GM18873 (cell line): ENCODE measurements around the gene MESP2.

Experiments used
- ATAC-seq: cut with Tn5 transposase; IDR thresholded peaks from one replicate; pipeline ENCODE4 v1.9.1; 2021; ENCODE audit warnings: mild to moderate bottlenecking, moderate library complexity, moderate number of reproducible peaks; ENCODE audit not compliant: unreplicated experiment, low FRiP score

The MESP2 gene

DNA sequence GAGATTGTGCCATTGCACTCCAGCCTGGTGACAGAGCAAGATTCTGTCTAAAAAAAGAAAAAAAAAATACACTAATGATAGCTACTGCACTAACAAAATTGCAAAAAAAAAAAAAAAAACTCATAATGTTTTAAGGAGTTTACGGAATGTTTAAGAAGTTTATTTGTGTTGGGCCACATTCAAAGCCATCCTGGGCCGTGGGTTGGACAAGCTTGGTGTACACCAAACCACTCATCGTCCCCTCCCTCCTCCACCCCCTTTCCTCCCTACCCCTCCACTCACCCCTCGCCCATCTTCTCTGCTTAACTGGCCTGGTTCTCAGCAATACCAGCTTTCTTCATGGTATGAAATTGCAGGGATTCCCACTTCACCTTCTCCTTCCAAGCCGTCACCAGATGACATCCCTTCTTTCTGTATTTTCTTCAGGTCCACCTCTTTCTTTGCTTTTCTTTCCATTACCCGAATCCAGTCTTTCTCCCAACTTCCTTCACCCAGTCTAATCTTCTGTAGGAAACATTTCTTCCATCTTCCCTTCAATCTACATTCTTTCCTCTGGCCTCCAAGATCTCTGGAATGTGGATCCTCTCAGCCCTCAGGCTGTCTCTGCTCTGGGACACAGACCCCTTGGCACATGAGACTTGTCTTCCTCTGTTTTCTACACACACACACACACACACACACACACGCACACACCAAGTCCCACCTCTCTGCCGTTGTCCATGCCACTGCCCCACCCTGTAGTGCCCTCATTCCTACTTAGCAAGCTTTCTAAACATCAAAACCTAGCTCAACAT, 21.6 kb upstream of the MESP2 start:
- no peak for ATAC-seq

DNA sequence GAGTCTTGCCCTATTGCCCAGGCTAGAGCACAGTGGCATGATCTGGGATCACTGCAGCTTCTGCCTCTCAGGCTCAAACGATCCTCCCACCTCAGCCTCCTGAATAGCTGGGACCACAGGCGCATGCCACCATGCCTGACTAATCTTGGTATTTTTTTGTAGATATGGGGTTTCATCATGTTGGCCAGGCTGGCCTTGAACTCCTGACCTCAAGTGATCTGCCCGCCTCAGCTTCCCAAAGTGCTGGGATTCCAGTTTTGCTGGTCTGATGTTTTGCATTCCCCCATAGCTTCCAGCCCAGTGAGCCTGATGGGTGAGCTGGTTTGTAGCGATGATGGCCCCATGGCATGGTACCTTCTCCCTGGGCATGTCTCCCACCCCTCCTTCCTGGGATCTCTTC, 20.4 kb upstream of the MESP2 start:
- no peak for ATAC-seq

GRCh38 chr15:89756897-89757296, 19.2 kb upstream of the MESP2 start:
- no peak for ATAC-seq

- ATAC-seq = no peak
These were observed 17.8 kb upstream of the MESP2 start for GRCh38 chr15:89758283-89758682.

GRCh38 chr15:89758981-89759380, 17.2 kb upstream of the MESP2 start:
- no peak for ATAC-seq

DNA sequence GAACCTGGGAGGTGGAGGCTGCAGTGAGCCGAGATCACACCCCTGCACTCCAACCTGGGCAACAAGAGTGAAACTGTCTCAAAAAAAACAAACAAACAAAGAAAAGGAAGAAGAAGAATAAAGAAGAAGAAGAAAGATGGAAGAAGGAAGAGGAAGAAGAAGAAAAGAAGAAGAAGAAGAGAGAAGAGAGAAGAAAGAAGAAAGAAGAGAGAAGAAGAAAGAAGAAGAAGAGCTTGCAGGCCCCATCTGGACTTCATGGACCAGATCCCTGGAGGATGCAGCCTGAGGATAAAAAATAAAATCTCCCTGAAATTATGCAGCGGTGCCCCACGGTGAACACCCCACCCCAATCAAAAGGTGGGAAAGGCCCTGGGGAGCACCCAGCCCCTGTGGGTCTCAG, 16.3 kb upstream of the MESP2 start:
- ATAC-seq = no peak

DNA sequence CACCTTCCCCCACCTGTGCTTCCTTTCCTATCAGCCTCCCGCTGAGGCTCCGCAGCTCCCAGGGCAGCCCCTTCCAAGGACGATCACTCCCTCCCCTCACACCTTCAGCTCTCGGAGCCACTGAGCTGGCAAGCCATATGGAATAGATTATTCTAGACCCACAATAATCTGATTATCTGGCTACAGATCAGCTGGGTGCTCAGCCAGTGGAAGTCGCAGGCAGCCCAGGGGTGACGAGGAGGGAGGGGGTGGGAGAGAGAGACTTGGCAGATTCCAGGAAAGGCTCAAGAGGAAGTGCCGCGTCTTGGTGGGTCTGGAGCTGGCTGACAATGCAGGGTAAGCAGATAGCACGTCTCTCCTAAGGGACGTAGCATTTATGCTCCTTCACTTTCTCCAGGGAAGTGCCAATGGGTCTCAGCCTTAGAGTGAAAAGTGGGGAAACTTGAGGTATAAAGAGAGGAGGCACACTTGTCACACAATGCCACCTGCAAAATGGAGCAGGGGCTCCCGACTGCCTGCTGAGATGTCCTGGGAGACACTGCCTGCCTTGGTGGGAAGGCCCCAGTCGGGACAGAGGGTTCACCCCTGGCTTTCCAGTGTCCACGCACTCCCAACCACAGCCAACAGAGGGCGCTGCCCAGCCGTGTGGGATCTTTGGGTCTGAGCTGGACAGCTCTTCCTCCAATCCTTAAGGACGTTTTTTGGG, 15.7 kb upstream of the MESP2 start:
- no peak for ATAC-seq

GRCh38 chr15:89761009-89761831, 14.9 kb upstream of the MESP2 start:
- ATAC-seq = no peak

GRCh38 chr15:89761929-89762328, 14.2 kb upstream of the MESP2 start:
- no peak for ATAC-seq

DNA sequence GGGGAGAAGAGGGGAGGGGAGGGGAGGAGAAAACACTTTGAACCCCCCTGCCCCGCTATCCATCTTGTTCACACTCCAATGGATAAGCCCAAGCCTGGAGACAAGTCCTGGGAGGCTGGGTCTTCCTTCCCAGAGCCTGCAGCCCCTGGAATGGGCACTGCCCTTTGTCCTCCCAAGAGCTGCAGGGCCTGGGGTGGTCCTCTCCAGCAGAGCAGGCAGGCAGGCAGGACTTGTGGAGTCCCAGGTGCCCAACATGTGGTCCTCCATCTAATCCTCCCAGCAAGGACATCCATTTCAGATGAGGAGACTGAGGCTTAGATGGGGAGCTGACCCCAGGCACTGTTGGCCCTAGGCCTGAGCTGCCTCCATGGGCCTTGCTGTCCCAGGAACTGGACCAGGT, 10.4 kb upstream of the MESP2 start:
- ATAC-seq = no peak

DNA sequence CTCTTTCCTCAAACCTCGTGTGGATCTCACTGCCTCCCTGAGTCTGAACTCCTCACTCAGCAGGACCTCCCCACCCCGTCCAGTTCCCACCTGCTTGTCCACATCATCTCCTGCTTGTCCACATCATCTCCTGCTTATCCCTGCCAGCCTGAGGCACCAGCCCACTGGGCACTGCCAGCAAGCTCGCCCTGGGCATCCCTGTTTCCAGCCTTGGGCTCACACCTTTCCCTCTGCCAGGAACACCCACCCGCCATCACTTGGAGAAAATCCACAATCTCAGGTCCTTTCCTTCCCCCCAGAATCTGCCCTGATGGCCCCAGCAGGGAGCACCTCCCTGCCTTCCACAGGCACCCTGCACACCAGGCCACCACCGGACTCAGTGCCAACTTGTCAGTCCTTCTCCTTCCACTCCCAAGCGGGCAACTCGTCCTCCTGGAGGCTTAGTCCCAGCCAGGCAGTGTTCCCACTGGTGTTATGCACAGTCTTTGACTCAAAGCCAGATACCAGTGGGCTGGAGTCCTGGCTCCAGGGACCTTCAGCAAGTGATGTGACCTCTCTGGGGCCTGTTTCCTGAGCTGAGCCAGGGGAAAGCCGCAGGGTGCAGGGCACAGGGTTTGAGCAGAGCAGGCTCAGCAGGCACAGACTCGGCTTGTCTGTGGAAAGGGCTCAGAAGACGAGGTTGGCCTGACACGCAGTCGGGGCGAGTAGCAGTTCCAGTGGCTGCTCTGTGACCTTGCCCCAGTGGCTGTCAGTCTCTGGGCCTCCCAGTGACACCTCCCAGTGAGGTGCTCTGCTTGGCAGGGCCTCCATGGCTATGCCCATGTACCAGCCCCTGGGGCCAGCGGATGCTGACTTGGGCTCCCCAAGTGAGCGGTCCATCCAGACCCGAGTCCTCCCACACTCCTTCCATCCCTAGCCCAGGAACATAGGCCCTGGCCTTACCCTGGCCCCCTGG, 9.5 kb upstream of the MESP2 start:
- ATAC-seq = no peak

GRCh38 chr15:89767411-89767915, 8.7 kb upstream of the MESP2 start:
- no peak for ATAC-seq

DNA sequence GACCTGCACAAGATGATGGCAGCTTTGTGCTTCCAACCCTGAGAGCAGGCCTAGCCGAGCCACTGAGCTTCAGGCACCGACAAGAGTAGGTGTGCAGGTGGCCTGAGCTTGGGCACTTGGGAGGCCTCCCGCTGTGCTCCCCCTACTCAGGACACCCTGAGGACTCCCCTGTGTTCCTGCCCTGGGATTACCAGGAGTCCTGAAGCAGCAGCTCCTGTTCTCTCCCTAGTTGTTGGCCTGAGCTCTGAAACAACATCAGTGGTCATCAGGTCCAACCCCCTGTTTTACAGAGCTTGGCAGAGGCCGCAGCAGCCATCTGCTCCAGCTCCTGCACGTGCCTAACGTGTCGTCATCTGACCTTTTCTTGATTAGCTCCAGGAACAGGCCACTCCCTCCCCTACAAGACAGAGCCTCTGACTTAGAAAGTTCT, 8.0 kb upstream of the MESP2 start:
- no peak for ATAC-seq

DNA sequence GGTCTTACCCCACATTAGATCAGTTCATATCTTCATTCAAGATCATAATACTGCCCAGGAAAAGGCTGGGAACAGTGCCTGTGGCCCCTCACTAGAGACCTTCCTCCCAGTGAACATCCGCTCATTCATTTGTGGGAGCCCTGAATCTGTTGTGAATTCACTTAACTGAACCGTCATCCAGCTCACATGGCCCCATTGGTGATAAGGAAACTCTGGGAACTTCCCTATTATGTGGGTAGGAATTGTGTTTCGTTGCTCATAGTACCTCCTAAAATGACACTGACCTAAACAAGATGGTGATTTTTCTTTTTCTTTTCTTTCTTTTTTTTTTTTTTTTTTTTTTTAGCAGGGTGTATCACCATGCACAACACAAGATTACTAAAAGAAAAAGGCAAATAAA, 6.8 kb upstream of the MESP2 start:
- no peak for ATAC-seq

DNA sequence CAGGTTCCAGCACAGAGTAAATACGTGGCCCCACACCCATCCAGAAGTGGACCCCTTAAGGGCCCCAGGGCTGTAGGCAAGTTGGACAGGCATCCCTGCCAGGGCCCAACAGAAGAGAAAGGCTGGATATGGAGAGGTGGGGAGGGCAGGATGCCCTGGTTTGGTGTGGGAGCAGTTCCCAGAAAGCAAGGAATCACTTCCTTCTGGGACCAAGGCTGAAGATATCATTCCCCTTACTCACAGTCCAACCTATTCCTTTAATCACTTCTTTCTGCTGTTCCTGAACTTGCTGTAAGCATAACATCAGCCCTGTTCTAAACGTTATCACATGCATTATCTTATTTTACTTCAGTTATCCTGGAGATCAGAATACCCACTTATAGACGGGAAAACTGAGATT, 6.1 kb upstream of the MESP2 start:
- ATAC-seq = no peak

DNA sequence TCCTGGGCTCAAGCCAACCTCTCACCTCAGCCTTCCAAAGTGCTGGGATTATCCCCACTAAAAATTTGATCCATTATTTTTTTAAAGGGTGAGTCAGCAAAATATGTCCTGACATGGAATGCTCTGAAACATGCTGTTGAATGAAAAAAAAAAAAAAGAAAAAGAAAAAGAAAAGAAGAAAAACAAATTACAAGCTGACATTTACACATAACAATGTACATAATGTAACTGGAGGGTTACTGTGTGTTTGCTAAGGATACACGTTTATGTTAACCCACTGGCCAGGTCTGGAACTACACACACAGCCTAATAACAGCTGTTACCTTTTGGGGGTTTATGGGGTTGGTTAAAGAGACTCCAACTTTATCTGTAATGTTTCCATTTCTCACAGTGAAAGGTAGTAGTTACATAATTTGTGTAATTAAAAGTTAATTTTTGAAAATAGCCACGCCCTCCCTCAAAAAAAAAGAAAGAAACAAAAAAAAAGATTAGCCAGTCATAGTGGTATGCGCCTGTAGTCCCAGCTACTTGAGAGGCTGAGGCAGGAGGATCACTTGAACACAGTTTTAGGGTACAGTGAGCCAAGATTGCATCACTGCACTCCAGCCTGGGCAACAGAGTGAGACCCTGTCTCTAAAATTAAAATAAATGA, 3.1 kb upstream of the MESP2 start:
- ATAC-seq = no peak

DNA sequence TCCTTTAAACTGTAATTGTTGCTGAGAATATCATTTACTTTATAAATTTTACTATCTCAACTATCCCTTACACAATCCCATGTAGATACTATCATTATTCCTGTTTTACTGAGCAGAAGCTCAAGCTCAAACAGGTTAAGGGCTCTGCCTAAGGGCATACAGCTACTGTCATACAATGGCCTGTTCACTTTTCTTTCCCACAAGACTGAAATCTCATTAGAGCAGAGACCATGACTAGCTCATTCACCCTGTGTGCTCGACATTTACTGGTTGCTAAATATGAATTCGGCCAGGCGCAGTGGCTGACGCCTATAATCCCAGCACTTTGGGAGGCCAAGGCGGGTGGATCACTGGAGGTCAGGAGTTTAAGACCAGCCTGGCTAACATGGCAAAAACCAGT, 1.6 kb upstream of the MESP2 start:
- ATAC-seq = no peak

DNA sequence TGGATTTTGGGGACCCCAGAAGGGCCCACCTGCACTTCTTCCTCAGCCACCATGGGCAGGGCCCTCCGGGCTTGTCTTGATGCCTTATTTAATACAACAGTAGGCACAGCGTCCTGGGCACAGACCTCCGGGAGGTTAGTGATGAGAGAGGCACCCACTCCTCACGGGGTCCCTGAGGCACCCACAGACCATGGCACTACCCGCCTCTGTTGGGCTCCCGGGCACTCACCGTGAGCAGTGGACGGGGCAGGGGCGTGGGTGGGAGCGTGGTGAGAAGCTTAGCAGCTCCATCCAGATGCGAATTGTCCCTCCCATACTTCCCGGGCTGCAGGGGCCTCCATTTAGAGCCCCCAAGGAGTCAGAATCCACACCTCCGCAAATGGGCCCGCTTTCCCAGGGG, 317 bp upstream of the MESP2 start:
- no peak for ATAC-seq

- ATAC-seq = no peak
These were observed 1.1 kb downstream of the MESP2 start for GRCh38 chr15:89777073-89777751.
